Hepatocyte (in vitro differentiated cells): Measurements from ENCODE around the gene RTN4R.

Experiments
- EZH2 ChIP-seq: fragments of 200-600 bp; sonication (generic); IDR thresholded peaks from 2 replicates; pipeline ENCODE4 v1.6.1; 2016; ENCODE audit warnings: antibody characterized with exemption, mild to moderate bottlenecking, borderline replicate concordance
- EZH2phosphoT487 ChIP-seq: fragments of 200-600 bp; sonication (generic); IDR thresholded peaks from one replicate; pipeline ENCODE4 v1.6.1; 2018; ENCODE audit warnings: antibody characterized with exemption, mild to moderate bottlenecking, low read depth, moderate library complexity; ENCODE audit not compliant: unreplicated experiment, severe bottlenecking

DNA sequence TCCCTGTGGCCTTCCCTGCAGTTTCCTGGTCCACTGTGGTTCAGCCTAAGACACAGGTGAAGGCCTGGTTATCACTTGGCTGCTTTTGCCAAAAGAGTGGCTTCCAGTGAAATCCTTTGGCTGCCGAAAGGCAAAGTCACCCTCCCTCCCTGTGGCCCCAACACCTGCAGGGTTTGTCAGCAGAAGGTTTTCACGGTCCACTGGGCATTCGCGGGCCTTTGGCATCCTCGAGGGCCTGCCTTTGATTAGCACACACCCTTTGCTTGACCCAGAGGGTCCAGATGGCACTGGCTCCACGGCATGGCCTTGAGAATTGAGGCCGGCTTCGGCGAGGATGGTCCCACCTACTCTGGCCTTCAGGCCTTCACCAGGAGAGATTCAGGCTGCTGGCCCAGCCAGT, 35.3 kb downstream of the RTN4R start:
- TF ChIP-seq EZH2phosphoT487 (no peak), EZH2 (no peak)
